Measurements from ENCODE around the gene SYNE4.
"Not testable (repeated sequence)": the region's sequence is repeated elsewhere in the genome, so short reads cannot be mapped to it uniquely, and the experiment has no call there.

The SYNE4 gene

GRCh38 chr19:35963514-35963913 lies 45.1 kb downstream of the SYNE4 start:
- peaks cover 8% of the 10 kb centered on the region; the same call in 1 of the 2 replicates for H3K4me1 ChIP-seq (ENCODE audit: control insufficient read depth, insufficient read depth, low read length)
- H3K4me3 ChIP-seq (ENCODE audit: low read depth, low read length): no peak overlapping the region
- no peak overlapping the region for H3K9ac ChIP-seq (ENCODE audit: low read length)
- peaks cover 35% of the 10 kb centered on the region for H3K27me3 ChIP-seq (ENCODE audit: control insufficient read depth, insufficient read depth, low read length)
- H3K9me3 ChIP-seq (ENCODE audit: control insufficient read depth, insufficient read depth, low read depth, low read length): no peaks in the 10 kb centered on the region
- no peaks in the 10 kb centered on the region for H3K36me3 ChIP-seq (ENCODE audit: control insufficient read depth, insufficient read depth, low read length)
- H3K27ac ChIP-seq (ENCODE audit: low read depth, low read length): no peak overlapping the region

GRCh38 chr19:35960432-35960972 lies 48.1 kb downstream of the SYNE4 start:
- H3K9me3 ChIP-seq (ENCODE audit: control insufficient read depth, insufficient read depth, low read depth, low read length): no peaks in the 10 kb centered on the region
- H3K27ac ChIP-seq (ENCODE audit: low read depth, low read length): no peak overlapping the region
- H3K36me3 ChIP-seq (ENCODE audit: control insufficient read depth, insufficient read depth, low read length): no peaks in the 10 kb centered on the region
- H3K9ac ChIP-seq (ENCODE audit: low read length): no peak overlapping the region
- peaks cover 46% of the 10 kb centered on the region for H3K27me3 ChIP-seq (ENCODE audit: control insufficient read depth, insufficient read depth, low read length)
- peaks cover 8% of the 10 kb centered on the region; the same call in 1 of the 2 replicates for H3K4me1 ChIP-seq (ENCODE audit: control insufficient read depth, insufficient read depth, low read length)
- no peak overlapping the region for H3K4me3 ChIP-seq (ENCODE audit: low read depth, low read length)

DNA sequence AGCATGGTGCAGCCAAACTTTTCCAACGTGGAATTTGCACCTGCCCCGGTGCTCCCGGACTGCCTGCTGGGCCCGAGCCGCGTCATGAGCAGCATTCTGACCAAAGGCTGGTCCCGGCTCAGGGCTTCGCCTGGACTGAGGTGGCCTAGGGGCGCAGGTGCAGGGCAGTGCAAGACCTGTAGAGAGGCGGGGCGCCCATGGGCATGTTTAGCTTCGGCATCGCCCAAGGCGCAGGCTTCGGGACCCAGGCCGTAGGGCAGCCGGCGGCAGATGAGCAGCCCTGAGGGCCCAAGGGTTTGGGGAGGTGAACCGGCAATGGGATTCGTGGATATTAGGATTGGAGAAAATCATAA lies 48.7 kb downstream of the SYNE4 start:
- H3K9ac ChIP-seq (ENCODE audit: low read length): no peak overlapping the region
- H3K4me3 ChIP-seq (ENCODE audit: low read depth, low read length): peak overlapping the region; percentile 55
- H3K36me3 ChIP-seq (ENCODE audit: control insufficient read depth, insufficient read depth, low read length): no peaks in the 10 kb centered on the region
- peaks cover 46% of the 10 kb centered on the region for H3K27me3 ChIP-seq (ENCODE audit: control insufficient read depth, insufficient read depth, low read length)
- no peak overlapping the region for H3K27ac ChIP-seq (ENCODE audit: low read depth, low read length)
- H3K4me1 ChIP-seq (ENCODE audit: control insufficient read depth, insufficient read depth, low read length): peaks cover 8% of the 10 kb centered on the region; the same call in 1 of the 2 replicates
- no peaks in the 10 kb centered on the region for H3K9me3 ChIP-seq (ENCODE audit: control insufficient read depth, insufficient read depth, low read depth, low read length)

DNA sequence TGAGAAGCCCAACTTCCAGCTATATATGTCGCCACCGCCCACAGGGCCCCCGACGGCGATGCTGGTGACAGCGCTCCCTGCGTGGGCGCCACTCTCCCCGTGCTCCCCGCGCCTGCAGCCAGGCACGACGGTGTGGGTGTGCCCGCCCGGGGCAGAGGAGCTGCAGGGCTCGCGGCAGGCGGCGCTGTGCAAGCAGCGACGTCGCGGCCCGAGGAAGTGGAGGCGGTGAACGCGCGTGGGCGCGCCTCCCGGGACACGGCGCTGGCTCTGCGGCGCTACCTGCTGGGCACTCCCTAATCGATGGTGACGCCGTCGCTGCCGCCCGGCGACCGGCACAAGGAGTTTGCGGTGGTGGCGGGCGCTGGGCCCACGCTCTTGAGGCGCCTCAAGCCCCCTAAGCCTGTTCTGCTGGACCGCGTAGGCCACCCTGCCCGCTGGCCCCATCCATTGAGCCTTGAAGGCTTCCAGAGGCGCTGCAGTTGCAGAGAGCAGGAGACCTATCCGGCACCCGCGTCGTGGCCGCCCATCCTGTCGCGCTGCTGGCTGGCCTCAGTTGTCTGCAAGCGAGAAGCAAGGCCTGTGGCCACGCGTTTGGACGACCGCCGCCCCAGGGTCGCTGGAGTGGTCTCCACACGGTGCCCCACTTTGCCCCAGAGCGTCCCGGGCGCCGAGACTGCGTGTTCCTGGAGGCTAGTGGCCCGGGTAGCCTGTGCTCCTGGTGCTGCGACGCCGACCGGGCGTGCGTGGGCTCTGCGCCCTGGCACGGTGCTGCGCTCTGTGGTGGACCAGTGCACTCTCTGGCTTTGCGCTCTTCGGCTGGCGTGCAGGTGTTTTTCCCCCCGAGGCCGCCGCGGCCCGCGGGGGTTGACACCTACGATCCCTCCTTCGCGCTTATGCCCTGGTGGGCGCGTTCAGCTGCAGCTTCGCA lies 49.3 kb downstream of the SYNE4 start:
- no peaks in the 10 kb centered on the region for H3K9me3 ChIP-seq (ENCODE audit: control insufficient read depth, insufficient read depth, low read depth, low read length)
- peaks cover 8% of the 10 kb centered on the region; the same call in 1 of the 2 replicates for H3K4me1 ChIP-seq (ENCODE audit: control insufficient read depth, insufficient read depth, low read length)
- H3K36me3 ChIP-seq (ENCODE audit: control insufficient read depth, insufficient read depth, low read length): no peaks in the 10 kb centered on the region
- peaks cover 46% of the 10 kb centered on the region for H3K27me3 ChIP-seq (ENCODE audit: control insufficient read depth, insufficient read depth, low read length)
- no peak overlapping the region for H3K27ac ChIP-seq (ENCODE audit: low read depth, low read length)
- no peak overlapping the region for H3K9ac ChIP-seq (ENCODE audit: low read length)
- H3K4me3 ChIP-seq (ENCODE audit: low read depth, low read length): peak overlapping the region; percentile 55

DNA sequence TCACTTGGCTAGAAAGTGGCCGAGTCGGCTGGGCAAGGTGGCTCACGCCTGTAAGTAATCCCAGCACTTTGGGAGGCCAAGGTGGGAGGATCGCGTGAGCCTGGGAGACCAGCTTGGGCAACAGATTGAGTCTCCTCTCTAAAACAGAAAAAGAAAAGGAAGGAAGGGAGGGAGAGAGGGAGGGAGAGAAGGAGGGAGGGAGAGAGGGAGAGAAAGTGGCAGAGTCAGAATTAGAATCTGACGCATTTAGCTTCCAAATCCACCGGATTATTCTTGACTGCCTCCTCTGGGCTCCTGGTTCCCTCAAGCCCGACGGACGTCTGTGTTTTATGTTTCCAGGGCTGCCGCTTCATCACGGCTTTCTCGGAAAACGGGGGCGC lies 50.0 kb downstream of the SYNE4 start:
- no peak overlapping the region for H3K9ac ChIP-seq (ENCODE audit: low read length)
- no peaks in the 10 kb centered on the region for H3K9me3 ChIP-seq (ENCODE audit: control insufficient read depth, insufficient read depth, low read depth, low read length)
- H3K4me1 ChIP-seq (ENCODE audit: control insufficient read depth, insufficient read depth, low read length): peaks cover 8% of the 10 kb centered on the region; the same call in 1 of the 2 replicates
- H3K27ac ChIP-seq (ENCODE audit: low read depth, low read length): no peak overlapping the region
- H3K4me3 ChIP-seq (ENCODE audit: low read depth, low read length): peak overlapping the region; percentile 55
- H3K27me3 ChIP-seq (ENCODE audit: control insufficient read depth, insufficient read depth, low read length): peaks cover 46% of the 10 kb centered on the region
- no peaks in the 10 kb centered on the region for H3K36me3 ChIP-seq (ENCODE audit: control insufficient read depth, insufficient read depth, low read length)

GRCh38 chr19:35957411-35957810 lies 51.2 kb downstream of the SYNE4 start:
- H3K36me3 ChIP-seq (ENCODE audit: control insufficient read depth, insufficient read depth, low read length); H3K9ac ChIP-seq (ENCODE audit: low read length); H3K4me3 ChIP-seq (ENCODE audit: low read depth, low read length); H3K9me3 ChIP-seq (ENCODE audit: control insufficient read depth, insufficient read depth, low read depth, low read length); H3K4me1 ChIP-seq (ENCODE audit: control insufficient read depth, insufficient read depth, low read length); H3K27ac ChIP-seq (ENCODE audit: low read depth, low read length): not testable (repeated sequence)
- H3K27me3 ChIP-seq (ENCODE audit: control insufficient read depth, insufficient read depth, low read length): peaks cover 46% of the 10 kb centered on the region

DNA sequence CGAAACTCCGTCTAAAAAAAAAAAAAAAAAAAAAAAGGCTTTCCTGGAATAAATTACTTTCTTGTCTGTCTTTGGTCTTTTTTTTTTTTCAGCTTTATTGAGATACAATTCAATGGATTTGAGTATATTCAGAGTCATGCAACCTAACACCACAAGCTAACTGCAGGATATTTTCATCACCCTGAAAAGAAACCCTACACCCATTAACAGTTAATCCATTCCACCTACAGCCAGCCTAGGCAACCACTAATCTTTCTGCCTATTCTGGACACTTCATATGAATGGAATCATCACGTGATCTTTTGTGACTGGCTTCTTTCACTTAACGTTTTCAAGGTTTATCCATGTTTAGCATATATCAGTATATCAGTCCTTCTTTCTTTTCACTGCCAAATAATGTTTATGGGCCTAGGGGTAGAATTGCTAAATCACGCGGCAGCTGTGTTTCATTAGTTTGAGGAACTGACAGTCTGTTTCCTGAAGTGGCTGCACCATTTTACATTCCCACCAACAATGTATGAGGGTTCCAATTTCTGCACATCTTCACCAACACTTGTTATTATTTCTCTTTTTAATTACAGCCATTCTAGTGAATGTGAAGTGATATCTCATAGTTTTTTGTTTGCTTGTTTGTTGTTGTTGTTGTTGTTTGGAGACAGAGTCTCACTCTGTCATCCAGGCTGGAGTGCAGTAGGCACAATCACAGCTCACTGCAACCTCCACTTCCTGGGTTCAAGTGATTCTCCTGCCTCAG lies 52.6 kb downstream of the SYNE4 start:
- H3K9ac ChIP-seq (ENCODE audit: low read length): no peak overlapping the region
- H3K27me3 ChIP-seq (ENCODE audit: control insufficient read depth, insufficient read depth, low read length): peaks cover 41% of the 10 kb centered on the region
- H3K27ac ChIP-seq (ENCODE audit: low read depth, low read length): no peak overlapping the region
- H3K4me3 ChIP-seq (ENCODE audit: low read depth, low read length): no peak overlapping the region
- H3K36me3 ChIP-seq (ENCODE audit: control insufficient read depth, insufficient read depth, low read length): no peaks in the 10 kb centered on the region
- no peaks in the 10 kb centered on the region for H3K9me3 ChIP-seq (ENCODE audit: control insufficient read depth, insufficient read depth, low read depth, low read length)
- H3K4me1 ChIP-seq (ENCODE audit: control insufficient read depth, insufficient read depth, low read length): peaks cover 8% of the 10 kb centered on the region; the same call in 1 of the 2 replicates
